HG03095 (cell line): ENCODE measurements around the gene PTGS1.

Experiments
- ATAC-seq: cut with Tn5 transposase; IDR thresholded peaks from one replicate; pipeline ENCODE4 v1.9.1; 2021; ENCODE audit warnings: moderate library complexity; ENCODE audit not compliant: unreplicated experiment

Gene PTGS1

DNA sequence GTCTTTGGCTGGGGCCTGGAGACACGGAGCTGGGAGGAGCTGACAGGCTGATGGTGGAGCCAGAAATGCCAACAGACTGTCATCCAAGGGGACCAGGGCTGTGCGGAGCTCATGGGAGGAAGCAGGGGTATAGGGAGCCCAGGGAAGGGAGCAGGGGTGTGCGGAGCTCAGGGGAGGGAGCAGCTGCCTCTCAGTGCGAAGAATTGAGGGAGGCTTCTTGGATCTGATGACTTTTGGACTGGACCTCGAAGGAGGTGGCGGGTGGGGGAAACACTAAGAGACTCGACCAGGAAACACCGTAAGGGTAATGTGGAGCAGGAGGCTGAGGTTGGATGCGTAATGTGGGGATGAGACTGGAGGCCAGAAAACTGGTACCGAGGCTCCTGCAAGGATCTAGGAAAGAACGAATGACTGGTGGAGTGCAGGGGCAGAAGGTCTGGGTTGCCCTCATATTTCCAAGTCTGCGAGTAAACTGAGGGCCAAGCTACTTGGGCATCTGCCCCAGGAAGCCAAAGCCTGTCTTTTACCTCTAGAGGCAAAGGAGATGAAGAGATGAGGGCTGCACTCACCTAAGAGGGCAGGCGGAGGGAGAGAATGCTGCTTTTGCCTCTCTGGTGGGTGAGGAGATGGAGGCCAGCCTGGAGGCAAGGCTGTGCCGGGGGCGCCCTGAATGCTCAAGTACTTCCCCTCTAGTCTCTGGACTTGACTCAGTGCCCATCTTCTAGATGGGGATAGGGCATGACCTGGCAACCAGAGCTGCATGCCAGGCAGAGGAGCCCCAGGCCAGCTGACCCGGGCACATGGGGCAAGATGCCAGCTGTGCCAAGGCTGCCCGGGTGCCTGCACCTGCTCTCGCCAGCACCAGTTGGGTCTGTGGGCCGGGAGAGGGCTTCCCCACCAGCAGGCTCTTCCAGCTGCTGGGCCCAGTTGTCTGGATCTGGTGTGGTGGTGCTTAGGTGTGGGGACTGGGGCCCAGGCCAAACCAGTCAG is 2.3 kb downstream of the PTGS1 start:
- no peak for ATAC-seq

DNA sequence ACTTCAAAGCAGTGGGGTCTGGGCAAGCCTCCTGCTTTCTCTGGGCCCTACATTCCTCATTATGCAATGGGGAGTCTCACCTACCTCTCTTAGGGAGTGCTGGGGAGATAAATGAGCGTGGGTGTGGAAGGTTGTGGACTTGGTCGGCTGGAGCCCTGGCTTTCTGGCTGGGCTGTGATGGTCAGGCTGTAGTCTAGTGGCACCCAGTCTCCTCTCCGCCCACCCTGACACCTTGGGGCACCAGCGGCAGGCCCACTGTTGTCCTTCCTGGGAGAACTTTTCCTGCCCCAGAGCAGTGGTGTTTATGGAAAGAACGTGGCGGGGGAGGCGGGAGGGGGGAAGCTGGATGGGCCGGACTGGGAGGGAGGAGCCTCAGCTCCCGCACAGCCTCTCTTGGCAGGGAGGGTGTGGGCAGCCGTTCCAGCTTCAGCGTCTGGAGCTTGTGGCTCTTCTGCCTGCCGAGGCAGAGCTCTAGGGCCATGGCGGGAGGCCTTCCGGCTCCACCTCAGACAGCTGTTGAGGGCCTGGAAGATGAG is 4.1 kb downstream of the PTGS1 start:
- ATAC-seq: no peak

DNA sequence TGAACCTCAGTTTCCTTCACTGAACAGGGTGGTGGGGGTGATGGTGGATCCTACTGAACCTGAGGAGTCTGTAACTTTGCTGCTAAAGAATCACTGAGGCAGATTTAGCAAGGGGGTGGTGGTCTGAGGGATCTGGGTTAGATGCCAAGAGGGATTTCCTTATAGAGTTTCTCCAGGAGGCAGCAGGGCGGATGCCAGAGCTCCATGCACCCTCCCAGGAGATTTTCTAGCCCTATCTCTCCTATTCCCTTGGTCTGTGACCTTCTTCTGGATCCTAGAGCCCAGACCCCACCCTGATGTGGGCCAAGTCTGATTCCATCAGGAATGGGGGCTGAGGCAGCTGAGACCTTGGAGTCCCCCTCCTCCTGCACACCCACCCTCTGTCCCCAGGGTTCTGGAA is 6.0 kb downstream of the PTGS1 start:
- no peak for ATAC-seq

DNA sequence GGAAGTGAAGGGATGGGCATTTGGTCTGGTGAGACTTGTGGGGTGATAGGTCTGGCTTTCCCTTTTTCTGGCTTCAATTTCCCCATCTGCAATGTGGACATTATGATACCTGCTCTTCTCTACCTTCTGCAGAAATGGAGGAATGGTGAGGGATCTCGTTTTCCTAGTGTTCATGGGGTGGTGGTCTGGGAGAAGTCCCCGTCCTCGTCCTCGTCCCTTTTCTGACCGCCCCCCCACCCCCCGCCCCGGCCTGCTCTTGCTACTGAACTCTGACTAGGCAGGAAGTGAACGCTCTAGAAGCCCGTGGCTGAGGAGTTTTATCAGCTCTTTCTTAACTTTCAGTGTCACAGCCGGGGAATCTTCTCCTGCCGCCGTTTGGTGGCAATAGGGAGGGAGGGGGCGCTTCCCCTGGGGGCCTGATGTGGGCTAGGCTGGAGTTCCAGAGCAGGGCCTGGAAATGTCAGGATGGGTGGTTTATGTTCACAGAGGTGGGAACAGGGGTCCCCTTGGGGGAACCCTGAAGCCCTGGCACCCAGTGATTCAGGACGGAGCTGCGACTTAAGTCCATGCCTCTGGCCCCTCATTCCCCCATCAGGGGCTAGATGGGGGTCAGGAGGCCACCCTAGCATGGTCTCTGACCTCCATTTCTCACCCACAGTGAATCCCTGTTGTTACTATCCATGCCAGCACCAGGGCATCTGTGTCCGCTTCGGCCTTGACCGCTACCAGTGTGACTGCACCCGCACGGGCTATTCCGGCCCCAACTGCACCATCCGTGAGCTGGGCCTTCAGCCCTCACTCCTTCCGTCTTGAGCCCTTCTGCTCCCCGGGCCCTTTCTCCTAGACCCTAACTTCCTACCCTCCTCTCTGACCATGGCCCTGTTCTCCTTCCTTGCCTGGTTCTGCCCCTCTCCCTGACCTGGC is 6.7 kb downstream of the PTGS1 start:
- ATAC-seq: no peak

DNA sequence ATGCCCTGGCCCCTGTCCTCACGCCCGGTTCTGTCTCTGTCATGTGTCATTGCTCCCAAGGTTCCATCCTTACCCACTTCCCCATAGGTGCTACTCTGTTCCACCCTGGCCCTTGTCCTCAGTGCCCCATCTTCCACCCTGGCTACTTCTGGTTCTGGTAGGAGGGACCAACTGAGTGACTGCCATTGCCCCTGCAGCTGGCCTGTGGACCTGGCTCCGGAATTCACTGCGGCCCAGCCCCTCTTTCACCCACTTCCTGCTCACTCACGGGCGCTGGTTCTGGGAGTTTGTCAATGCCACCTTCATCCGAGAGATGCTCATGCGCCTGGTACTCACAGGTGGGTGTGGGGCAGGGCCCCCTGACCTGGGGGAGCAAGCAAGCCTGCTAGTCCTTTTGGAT is 7.4 kb downstream of the PTGS1 start:
- ATAC-seq: no peak

DNA sequence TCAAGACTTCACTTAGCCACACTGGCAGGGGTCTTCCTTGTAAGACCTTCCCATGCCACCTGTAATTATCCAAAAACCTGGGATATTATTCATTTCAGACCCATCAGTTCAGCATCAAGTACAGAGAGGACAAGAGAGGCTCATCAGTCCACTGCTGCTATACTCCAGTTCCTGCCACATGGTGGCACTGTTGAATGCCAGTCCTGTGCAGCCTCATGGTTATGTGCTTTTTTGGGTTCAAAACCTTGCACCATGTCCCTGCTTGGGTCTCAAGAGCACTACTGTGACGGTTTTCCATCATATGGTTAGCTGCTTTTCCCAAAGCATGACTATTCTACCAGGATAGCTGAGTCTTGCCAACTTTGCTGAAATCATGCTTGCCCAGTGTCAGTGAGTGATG is 8.5 kb downstream of the PTGS1 start:
- ATAC-seq: no peak

DNA sequence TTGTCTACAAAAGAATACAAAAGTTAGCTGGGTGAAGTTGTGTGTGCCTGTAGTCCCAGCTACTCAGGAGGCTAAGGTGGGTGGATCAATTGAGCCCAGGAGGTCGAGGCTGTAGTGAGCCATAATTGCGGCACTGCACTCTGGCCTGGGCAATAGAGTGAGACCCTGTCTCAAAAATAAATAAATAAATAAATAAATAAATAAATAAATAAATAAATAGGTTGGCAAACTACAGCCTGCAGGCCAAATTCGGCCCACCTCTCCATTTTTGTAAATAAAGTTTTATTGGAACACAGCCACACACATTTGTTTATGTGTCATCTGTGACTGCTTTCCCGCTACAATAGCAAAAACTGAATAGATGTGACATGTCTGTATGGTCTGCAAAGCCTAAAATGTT is 9.5 kb downstream of the PTGS1 start:
- no peak for ATAC-seq

DNA sequence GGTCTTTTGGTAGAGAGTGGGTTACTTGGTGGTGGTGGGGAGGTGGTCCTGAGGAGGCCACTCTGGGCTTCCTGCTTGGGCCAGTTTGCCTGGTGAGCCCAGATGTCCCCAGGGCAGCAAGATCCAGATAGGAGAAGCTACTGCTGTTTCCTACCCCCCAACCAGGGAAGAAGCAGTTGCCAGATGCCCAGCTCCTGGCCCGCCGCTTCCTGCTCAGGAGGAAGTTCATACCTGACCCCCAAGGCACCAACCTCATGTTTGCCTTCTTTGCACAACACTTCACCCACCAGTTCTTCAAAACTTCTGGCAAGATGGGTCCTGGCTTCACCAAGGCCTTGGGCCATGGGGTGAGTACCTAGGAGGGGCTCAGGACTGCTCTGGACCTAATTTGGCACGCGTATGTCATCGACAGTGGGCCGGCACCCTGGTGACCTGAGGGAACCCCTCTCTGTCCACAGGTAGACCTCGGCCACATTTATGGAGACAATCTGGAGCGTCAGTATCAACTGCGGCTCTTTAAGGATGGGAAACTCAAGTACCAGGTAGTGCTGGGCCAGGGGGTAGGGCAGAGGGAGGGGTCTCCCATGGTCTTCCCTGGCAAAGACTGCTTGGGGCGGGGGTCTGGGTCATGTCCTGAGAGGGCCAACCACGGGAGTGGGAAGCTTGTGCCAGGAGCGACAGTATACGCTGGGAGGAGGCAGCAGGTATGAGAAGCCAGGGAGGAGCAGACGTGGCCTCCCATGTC is 10.6 kb downstream of the PTGS1 start:
- no peak for ATAC-seq

DNA sequence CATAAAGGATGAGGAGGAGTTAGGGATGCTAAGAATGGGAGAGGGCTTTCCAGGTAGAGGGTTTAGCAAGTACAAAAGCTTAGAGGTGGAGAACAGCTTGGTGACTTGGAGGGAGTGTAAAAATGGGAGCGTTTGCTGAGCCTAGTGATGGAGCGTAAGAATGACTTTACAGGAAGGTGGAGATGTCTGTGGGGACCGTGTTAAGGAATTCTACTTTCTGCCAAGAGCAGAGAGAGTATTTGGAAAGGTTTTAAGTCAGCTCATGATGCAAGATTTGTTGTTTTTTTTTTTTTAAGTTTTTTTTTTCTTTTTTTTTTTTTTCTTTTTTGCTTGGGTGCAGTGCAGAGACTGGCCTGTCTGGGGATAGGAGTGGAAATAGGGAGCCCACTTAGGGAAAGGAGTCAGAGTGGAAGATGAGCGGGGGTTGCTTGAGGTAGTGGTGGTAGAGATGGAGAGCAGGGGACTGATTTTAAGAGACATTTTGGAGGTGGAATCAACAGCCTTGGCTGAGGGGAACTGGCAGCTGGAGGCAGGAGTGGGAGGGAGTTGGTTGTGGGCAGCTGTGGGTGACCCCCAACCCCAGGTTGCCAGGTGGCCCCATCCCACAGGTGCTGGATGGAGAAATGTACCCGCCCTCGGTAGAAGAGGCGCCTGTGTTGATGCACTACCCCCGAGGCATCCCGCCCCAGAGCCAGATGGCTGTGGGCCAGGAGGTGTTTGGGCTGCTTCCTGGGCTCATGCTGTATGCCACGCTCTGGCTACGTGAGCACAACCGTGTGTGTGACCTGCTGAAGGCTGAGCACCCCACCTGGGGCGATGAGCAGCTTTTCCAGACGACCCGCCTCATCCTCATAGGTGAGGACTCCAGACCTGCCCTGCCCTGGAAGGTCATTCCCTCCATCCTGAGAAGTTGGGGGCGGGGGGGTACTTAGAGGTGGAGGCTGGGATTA is 12.4 kb downstream of the PTGS1 start:
- no peak for ATAC-seq

DNA sequence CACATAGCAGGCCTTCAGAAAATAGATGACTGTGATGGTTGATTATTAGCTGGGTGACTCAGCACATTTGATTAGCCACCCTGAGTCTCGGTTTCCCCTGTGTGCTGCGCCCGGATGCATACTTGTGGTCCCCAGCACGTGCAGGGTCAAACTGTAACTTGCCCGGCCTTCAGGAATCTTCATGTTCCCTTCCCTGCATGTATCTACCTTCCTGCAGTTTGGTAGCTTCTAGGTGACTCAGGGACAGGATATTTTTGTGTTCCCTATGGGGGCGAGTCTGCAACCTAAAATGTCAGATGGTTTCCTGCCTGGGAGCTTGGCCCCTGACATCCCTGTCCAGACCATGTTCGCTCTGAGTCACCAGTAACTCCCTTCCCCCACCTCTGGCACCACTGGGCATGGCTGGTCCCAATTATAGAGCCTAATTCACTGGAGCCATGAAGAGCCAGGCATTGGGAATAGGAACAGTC is 13.2 kb downstream of the PTGS1 start:
- ATAC-seq: no peak

DNA sequence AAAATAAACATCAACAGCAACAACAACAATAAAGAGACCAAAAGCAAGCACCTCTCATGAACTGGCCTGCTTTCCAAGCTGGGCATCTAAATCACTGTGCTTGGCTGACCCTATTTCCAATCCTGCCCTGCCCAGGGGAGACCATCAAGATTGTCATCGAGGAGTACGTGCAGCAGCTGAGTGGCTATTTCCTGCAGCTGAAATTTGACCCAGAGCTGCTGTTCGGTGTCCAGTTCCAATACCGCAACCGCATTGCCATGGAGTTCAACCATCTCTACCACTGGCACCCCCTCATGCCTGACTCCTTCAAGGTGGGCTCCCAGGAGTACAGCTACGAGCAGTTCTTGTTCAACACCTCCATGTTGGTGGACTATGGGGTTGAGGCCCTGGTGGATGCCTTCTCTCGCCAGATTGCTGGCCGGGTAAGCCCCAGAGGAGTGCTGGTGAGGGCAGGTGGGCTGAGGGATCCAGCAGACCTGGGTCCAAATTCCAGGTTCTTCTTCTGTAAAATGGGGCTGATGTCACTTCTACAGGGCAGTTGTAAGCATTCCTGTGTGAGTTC is 15.6 kb downstream of the PTGS1 start:
- ATAC-seq: no peak

DNA sequence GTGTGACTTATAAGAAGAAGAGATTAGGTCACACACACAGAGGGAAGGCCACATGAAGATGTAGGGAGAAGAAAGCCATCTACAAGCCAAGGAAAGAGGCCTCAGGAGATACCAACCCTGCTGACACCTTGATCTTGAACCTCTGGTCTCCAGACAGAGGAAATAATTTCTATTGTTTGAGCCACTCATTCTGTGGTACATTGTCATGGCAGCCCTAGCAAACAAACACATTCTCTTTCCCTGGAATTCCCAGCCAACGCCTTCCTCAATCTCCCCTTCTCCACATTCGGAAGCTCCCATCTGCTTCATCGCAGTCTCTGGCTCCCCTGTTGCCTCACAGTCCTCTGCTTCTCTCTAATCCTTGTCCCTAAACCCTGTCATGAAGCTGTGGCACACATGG is 16.7 kb downstream of the PTGS1 start:
- ATAC-seq: no peak

DNA sequence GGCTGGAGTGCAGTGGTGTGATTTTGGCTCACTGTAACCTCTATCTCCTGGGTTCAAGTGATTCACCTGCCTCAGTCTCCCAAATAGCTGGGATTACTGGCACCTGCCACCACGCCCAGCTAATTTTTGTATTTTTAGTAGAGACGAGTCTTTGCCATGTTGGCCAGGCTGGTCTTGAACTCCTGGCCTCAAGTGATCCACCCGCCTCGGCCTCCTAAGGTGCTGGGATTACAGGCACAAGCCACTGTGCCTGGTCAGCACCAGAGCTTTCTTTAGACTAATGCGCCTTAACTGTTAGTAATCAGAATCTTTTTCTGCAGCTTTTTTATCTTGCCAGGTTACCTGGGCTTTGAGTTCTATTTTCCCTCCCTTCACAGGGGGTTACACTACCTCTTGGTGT is 18.4 kb downstream of the PTGS1 start:
- ATAC-seq: no peak

DNA sequence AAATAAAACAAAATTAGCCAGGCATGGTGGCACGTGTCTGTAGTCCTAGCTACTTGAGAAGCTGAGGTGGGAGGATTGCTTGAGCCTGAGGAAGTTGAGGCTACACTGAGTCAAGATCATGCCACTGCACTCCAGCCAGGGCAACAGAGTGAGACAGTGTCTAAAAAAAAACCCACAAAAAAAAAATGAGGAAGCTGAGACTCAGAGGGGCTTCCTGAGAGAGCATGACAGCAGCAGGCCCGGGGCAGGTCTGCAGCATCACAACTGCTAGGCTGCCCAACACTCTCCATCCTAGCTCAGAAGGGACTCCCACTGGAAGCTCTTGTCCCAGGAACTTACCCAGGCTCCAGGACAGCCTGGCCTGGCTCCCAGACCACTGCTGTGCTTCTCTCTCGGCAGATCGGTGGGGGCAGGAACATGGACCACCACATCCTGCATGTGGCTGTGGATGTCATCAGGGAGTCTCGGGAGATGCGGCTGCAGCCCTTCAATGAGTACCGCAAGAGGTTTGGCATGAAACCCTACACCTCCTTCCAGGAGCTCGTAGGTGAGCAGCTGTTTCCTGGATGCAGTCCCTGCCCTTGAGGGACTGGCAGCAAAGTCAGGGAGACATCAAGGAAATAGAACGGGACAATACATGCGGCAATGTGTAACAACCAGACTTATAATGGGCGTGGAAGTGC is 19.1 kb downstream of the PTGS1 start:
- ATAC-seq: peak; percentile 62

DNA sequence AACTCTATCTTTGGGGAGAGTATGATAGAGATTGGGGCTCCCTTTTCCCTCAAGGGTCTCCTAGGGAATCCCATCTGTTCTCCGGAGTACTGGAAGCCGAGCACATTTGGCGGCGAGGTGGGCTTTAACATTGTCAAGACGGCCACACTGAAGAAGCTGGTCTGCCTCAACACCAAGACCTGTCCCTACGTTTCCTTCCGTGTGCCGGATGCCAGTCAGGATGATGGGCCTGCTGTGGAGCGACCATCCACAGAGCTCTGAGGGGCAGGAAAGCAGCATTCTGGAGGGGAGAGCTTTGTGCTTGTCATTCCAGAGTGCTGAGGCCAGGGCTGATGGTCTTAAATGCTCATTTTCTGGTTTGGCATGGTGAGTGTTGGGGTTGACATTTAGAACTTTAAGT is 21.5 kb downstream of the PTGS1 start:
- no peak for ATAC-seq

DNA sequence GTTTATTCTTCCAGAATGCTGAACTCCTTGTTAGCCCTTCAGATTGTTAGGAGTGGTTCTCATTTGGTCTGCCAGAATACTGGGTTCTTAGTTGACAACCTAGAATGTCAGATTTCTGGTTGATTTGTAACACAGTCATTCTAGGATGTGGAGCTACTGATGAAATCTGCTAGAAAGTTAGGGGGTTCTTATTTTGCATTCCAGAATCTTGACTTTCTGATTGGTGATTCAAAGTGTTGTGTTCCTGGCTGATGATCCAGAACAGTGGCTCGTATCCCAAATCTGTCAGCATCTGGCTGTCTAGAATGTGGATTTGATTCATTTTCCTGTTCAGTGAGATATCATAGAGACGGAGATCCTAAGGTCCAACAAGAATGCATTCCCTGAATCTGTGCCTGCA is 21.9 kb downstream of the PTGS1 start:
- no peak for ATAC-seq

DNA sequence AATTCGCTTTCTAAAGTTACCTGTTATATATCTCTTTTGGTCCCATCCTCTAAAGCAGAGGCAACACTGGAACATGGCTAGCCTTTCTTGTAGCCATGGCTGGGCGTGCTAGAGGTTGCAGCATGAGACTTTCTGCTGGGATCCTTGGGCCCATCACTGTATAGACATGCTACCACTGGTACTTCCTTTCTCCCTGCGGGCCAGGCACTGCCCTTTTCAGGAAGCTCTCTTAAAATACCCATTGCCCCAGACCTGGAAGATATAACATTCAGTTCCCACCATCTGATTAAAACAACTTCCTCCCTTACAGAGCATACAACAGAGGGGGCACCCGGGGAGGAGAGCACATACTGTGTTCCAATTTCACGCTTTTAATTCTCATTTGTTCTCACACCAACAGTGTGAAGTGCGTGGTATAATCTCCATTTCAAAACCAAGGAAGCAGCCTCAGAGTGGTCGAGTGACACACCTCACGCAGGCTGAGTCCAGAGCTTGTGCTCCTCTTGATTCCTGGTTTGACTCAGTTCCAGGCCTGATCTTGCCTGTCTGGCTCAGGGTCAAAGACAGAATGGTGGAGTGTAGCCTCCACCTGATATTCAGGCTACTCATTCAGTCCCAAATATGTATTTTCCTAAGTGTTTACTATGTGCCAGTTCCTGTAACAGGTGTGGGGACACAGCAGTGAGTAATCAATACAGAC is 22.6 kb downstream of the PTGS1 start:
- ATAC-seq: no peak
